ENCODE data around the gene IFITM2.

The IFITM2 gene

GRCh38 chr11:292211-293121 lies 15.2 kb upstream of the IFITM2 start:
- DNase-seq (ENCODE audit: low read depth in 2 of 2, low spot score in 1 of 2), result no peak

GRCh38 chr11:293271-293851 lies 14.3 kb upstream of the IFITM2 start:
- DNase-seq (ENCODE audit: low read depth in 2 of 2, low spot score in 1 of 2), result no peak

- no peak for DNase-seq (ENCODE audit: low read depth in 2 of 2, low spot score in 1 of 2)
These were observed 13.6 kb upstream of the IFITM2 start for GRCh38 chr11:293852-294661.

- DNase-seq (ENCODE audit: low read depth in 2 of 2, low spot score in 1 of 2), result no peak
These were observed 12.8 kb upstream of the IFITM2 start for GRCh38 chr11:294780-295179.

- DNase-seq (ENCODE audit: low read depth in 2 of 2, low spot score in 1 of 2), result no peak
These were observed 12.1 kb upstream of the IFITM2 start for GRCh38 chr11:295351-296170.

- no peak for DNase-seq (ENCODE audit: low read depth in 2 of 2, low spot score in 1 of 2)
These were observed 11.2 kb upstream of the IFITM2 start for GRCh38 chr11:296171-297050.

- DNase-seq (ENCODE audit: low read depth in 2 of 2, low spot score in 1 of 2), result no peak
These were observed 10.5 kb upstream of the IFITM2 start for GRCh38 chr11:297051-297585.

- no peak for DNase-seq (ENCODE audit: low read depth in 2 of 2, low spot score in 1 of 2)
These were observed 9.8 kb upstream of the IFITM2 start for GRCh38 chr11:297586-298405.

- no peak for DNase-seq (ENCODE audit: low read depth in 2 of 2, low spot score in 1 of 2)
These were observed 9.1 kb upstream of the IFITM2 start for GRCh38 chr11:298406-299065.

GRCh38 chr11:299081-299891 lies 8.3 kb upstream of the IFITM2 start, which contains the start of gene IFITM5:
Gene IFITM5 (minus strand): TSS chr11:299526. CDS start chr11:299490, 36 bp downstream.
- DNase-seq (ENCODE audit: low read depth in 2 of 2, low spot score in 1 of 2), result no peak

- DNase-seq (ENCODE audit: low read depth in 2 of 2, low spot score in 1 of 2), result no peak
These were observed 7.5 kb upstream of the IFITM2 start for GRCh38 chr11:299951-300735.

GRCh38 chr11:303363-303762 lies 4.3 kb upstream of the IFITM2 start:
- DNase-seq (ENCODE audit: low read depth in 2 of 2, low spot score in 1 of 2), result no peak

GRCh38 chr11:304061-304506 lies 3.5 kb upstream of the IFITM2 start:
- DNase-seq (ENCODE audit: low read depth in 2 of 2, low spot score in 1 of 2), result no peak

- DNase-seq (ENCODE audit: low read depth in 2 of 2, low spot score in 1 of 2), result no peak
These were observed 2.4 kb upstream of the IFITM2 start for GRCh38 chr11:304915-305843.

GRCh38 chr11:305844-306211 lies 1.8 kb upstream of the IFITM2 start:
- DNase-seq (ENCODE audit: low read depth in 2 of 2, low spot score in 1 of 2), result no peak
